ENCODE results near the gene PGM1.

The PGM1 gene

DNA sequence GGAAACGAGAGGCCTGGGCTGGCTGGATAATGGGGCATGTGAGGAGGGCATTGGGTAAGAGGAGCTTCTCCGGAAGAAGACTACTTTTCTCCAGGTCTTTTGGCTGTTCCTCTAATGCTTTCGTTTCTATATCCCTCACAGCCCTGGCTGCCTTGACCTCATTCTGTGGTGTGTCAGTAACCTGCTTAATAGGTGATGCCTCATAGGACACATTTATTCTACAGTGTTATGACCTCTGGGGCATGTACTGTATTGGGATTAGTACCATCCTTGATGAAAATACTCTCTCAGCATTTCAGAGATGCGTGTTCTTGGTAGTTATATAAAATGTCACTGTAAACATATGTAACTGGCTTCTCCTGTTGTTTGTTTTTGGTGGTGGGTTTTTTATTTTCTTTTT is 40.1 kb downstream of the PGM1 start:
- no peak for DNase-seq (ENCODE audit: low read depth)

DNA sequence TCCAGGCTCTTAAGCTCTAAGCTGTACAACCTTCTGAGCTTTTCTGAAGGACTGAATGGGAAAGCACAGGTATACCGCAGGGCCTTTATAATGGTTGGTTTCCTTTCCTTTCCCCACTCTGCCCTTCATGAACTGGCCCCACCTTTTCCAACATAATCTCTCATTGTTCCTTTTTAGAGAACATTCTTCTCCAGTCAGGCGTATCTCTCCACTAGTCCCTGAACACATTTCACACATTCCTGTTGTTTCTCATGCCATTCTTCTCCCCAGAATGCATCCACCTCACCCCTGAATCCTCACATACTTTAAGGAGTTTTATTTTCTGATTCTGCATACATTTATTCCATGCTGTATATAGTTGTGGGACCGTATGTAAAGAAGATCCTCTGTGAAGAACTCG is 41.3 kb downstream of the PGM1 start:
- DNase-seq (ENCODE audit: low read depth): no peak

DNA sequence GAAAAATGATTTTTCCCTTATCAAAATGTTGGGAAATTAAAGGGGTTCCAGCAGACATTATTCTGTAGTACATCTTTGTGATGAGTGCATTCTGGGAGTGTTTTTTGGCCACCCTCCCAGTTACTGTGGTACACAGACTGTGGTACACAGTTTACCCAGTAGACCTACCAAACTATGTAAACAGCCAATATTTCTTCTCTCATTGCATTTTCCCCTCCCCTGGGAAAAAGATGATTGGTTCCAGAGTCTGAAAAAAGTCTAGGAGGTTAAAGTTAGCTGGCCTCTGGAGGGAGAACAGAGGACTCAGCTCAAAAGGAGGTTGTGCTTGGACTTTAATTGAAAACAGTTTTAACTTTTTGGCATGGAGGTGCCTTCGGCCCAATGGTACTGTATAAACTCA is 42.5 kb downstream of the PGM1 start:
- peak; percentile 91 for DNase-seq (ENCODE audit: low read depth)

DNA sequence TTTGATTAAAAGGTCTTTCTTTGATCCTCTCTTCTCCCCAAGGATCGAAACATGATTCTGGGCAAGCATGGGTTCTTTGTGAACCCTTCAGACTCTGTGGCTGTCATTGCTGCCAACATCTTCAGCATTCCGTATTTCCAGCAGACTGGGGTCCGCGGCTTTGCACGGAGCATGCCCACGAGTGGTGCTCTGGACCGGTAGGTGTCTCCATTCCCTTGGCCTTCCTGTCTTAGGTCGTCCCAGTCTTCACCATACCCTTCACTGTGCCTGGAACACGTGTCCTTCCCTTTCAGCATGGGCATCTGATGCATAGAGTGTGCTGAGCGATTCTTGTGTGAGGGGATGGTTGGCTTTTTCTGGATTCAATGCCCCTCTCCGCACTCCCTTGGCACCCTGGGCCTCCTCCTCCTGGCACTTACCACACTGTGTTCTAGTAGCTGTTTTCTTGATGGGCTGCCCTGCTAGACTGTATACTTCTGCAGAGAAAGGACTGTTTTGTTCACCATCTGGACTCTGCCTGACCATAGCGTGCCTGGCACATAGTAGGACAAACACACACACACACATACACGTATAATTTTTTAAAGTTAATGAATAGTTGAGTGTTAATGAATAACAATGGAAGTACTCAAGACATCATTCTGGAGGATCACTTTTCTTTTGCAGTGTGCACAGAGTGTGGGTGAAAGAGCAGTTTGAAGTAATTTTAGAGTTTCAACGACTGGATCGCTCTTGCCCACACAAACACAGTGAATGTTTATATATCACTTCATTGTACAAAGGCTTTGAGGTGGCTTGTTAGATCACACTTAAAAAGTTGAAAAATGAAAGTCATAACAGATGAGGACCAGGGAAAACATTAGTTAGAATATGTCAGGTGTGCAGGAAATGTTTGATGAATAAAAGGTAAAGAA is 43.2 kb downstream of the PGM1 start:
- DNase-seq (ENCODE audit: low read depth): no peak

DNA sequence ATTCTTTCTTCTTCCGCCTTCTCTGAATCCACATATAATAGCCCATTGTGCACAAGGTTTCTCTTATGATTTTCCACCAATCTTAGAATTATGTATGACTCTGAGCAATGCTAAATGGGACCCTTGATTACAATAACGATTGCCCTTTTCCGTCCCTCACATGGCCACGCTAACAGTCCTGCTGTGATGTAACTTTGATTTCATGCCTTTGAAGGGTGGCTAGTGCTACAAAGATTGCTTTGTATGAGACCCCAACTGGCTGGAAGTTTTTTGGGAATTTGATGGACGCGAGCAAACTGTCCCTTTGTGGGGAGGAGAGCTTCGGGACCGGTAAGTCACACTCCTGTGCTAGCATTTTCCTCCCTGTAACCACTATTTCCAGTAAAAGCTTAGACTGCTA is 45.3 kb downstream of the PGM1 start:
- no peak for DNase-seq (ENCODE audit: low read depth)

DNA sequence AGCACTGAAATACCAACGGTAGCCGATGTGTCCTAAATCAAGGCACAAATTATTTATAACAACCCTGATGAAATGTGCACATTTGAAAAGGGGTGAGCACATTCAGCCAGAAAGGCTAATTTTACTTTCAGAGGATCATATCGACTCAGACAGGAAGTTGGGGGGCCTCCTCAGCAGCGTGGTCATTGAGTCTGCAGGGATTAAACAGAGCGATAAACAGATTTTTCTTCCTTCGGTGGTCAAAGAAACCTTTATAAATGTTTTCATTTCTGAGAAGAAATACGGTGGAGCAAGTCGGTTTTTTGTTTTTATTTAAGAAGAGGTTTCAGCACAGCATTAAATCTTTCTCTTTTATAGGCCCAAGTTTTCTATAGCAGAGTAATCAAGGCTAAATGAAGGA is 45.7 kb downstream of the PGM1 start:
- no peak for DNase-seq (ENCODE audit: low read depth)

DNA sequence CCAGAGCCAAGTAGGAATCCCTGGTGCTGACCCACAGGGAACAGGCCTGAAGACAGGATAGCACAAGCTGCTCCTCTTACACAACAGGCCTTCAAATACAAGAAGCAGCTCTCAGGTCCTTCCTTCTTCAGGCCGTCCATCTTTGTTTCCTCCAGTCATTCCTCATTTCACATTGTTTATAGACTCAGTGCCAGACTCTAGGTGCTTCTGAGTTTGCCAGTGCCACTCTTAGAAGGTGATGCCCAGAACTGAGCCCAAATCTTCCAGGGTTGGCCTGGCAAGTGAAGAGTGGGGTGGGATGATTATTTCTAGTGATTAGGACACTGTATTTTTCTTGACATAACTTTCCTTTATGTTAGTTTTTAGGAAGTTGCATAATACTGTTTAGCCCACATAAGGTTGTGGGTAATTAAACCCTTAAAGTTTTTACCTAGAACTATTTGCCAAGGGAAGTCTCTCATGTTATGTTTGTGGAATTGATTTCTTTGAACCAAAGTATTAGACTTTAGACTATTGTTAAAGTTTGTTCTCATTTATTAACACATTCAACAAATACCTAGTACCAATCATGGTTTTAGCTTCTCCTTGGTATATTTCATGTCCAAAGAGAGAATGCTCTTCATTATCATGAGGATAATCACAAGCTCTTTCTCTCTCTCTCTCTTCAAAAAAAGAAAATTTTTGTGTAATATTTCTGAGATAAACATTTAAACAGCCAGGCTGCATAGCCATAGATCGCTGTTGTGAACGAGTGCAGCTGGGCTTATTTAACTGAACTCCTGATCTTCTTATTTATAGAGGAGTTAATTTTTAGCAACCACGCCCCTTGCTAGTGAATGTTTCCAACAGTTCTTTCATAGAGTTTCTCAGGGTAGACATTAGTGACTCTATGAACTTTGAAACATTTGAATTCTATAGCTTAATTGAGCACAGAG is 47.7 kb downstream of the PGM1 start:
- no peak for DNase-seq (ENCODE audit: low read depth)

DNA sequence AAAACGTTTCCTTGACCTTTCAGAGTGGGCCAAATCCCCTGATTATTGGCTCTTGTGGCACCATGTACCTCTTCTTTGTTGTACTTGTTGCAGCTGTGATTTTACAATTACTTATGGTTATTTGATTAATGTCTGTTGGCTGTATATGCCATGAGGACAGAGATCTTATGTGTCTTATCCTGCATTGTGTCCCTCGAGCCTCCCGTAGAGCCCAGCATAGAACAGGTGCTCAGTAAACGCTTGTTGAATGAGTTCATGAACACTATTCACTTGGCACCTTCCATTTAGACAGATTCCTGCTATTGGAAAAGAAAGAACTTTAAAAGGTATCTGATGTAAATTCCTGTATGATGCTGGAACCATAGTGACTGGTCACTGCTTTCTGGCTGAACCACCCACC is 48.4 kb downstream of the PGM1 start:
- DNase-seq (ENCODE audit: low read depth): no peak

DNA sequence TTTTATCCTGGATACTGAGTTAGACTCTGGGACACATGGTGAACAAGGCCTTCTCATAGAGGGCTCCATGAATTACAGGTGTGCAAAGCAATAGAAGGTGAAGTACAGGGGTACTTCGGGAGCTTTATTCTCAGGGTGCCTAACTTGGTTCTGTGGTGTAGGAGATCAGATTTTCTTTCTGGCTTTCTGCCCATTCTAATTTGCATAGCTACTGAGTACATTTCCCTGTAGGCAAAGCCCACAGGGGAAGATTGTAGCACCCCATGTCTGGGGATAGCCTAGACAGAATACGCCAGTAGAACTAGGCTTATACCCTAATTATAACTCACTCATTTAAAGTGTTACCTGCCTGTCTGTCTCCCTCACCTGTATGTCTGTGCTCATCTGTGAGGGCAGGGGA is 49.7 kb downstream of the PGM1 start:
- no peak for DNase-seq (ENCODE audit: low read depth)

DNA sequence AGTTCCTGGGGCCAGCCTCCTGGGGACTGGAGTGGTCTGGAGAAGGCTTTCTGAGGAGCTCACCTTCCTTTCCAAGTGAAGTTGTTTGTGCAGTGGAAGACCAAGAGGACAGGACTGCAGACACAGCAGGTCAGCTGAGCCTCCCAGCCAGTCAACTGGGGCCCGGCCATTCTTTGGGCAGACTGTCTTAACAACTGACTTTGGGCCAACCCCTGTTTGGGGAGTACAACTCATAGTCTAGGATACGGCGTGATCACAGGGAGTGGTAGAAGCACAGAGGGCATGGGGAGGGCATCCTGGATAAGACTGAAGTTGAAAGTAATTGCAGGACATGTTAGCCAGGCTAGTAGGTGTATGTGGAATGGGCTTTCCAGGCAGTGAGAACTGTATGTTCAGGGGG is 50.3 kb downstream of the PGM1 start:
- no peak for DNase-seq (ENCODE audit: low read depth)

DNA sequence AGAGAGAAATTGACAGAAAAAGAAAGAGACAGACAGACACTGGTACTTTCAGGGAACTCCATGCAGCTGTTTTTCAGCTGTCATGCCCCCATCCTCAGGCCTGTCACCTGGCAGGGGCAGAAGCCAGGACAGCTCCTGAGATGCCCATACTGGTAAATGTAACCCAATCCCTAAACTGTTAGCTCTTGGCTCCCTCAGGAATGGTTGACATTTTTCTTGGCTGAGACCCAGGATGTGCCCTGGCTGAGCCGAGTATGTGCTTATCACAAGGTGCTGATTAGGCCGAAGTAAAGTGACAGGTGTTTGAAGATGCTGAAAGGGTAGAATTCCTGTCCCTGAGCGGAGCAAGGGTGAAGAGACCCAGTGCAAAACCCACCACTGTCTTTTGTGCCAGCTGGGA is 50.7 kb downstream of the PGM1 start:
- DNase-seq (ENCODE audit: low read depth): no peak

DNA sequence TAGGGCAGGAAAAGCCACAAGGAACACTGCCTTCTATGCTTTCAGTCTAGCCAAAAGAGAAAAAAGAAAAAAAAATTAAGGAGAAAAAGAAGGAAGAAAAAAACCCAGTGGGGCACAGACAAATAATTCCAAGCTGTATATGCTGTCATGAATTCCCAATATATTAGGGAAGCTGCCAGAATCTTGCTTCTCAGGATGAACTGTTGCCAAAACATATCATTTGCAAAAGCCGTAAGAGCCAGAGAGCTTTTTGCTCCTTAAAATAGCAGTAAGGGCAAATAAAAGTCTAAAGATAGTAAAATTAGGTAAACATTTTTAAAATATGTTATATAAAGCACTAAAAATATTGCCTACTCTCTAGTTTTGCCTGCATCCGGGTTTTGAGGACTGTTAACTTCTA is 52.1 kb downstream of the PGM1 start:
- no peak for DNase-seq (ENCODE audit: low read depth)

DNA sequence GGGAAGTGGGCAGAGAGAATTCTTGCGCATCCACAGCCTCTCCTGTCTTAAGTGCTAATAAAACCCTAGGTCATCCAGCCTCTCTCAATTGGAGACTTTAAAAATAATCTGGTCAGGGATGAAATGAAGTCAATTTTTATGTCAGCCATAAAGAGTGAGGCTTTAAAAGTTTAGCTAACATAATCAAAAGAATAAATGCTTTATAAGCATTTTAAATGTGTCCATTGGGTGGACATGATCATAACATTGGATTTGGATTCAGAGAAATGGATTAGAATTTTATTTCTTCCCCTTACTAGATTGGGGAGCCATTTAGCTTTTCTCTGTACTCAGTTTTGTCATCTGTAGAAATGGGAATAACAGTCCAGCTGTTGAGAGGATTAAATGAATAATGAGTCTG is 55.5 kb downstream of the PGM1 start:
- no peak for DNase-seq (ENCODE audit: low read depth)

DNA sequence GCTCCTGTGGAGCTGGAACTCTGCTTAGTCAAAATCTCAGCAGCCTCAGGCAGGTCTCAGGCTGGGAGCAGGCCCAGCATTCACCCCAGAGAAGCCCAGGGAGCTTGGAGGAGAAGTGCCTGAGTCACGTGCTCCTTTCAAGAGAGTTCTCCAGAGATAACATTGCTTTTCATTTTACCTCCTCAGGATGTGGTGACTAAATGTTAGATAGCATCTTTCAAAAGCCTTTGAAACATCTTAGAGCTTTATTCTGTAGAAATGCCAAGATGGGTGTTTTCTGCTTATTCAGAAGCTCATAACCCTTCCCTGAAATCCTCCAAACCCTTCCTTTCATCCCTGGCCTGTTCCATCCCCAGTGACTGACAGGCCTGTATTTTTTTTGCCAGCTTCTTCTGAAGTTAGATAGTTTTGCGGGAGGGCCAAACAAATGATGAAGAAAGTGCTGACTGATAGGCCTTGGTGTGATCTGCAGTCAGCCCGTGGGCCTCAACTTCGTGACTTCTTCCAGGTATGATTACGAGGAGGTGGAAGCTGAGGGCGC is 58.0 kb downstream of the PGM1 start:
- no peak for DNase-seq (ENCODE audit: low read depth)

DNA sequence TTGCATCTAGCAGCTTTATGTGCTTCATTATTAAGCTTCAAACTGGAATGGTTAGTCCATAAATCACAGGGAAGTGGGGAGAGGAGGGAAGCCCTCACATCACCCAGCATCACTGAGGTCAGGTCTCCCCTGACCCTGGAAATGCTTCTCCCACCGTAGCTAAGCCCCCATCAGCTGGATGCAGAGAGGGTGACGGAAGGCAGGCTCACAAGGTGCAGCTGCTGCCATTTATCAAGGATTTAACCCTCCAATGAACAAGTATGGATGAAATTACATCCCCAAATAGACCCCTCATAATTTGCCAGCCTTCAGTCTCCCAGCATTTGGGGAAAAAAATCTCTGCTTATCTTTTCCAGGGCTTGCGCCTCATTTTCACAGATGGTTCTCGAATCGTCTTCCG is 60.8 kb downstream of the PGM1 start:
- no peak for DNase-seq (ENCODE audit: low read depth)

DNA sequence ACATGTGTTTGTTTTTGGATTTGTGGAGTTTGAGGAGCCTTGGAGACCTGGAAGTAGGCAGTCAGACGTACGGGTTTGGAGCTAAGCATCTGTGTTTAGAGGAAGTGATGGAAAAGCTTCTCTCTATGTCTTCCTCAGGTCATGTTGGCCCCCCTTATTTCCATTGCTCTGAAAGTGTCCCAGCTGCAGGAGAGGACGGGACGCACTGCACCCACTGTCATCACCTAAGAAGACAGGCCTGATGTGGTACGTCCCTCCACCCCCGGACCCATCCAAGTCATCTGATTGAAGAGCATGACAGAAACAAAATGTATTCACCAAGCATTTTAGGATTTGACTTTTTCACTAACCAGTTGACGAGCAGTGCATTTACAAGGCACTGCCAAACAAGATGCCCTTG is 66.2 kb downstream of the PGM1 start:
- DNase-seq (ENCODE audit: low read depth): no peak

DNA sequence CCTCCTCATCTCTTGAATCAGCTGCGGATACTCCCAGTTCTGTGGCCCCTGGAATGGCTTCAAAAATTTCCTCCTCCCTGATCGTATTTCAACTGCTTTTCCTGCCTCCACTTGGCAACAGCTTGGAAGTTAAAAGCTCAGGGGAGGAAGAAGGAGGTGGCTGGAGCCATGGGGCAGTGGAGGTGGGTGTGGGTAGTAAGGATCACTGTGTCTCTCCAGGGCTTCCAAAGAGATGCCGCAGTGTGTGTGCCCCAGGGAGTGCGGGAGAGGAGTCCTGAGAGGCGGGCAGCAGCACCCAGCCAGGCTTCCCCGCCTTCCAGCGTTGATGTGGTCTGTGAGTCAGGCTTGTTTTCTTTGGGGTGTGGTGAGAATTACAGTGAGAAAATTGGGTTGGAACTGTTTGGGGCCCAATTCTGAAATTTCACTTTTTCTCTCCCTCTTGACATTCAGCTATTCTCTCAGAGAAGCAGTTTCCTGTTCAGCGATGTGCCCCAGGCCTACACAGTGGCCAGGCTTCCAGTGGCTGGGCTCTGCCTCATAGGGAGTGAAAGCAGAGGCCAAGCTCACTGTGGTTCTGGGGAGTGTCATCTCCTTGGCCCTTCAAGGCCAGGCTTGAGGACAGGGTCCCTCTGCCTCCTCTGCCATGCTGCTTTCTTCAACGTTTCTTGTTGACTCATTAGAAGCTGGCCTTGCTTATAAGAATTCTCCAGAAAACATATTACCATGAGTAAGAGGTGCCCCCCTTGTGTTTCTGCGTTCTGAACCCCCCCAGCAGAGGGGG is 69.0 kb downstream of the PGM1 start:
- no peak for DNase-seq (ENCODE audit: low read depth)

DNA sequence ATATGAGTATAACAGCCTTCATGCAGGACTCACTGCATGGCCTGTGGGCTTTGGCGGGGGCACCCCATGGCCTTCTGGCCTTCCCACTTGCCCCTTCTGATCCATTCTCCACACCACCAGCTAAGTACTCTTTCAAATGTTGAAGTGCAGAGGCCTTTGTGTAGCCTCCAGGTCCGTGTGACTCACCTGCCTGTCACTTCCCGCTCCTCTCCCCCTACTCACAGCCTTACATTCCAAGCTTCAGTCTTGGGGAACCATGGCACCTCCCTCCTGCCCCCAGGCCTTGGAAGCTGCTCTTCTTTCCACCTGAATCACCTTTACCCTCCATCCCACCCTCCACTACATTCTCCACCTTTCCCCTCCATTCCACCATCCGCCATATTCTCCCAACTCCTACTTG is 69.6 kb downstream of the PGM1 start:
- no peak for DNase-seq (ENCODE audit: low read depth)

DNA sequence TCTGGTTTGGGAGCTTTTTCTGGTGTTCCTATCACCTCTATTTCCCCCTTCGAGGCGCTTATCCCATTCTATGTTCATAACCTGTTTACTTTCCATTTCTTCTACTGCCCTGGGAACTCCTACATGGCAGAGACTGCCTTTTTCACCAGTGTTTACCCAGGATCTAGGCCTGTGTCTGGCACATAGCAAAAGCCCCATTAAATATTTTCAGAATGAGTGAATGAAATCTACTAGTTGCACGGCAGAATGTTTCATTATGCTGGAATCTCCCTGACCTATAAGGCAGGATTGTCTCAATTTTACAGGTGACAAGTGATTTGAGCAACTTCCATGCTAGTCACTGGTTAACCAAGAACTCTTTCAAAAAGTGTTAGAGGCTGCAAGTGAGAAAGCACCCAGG is 70.1 kb downstream of the PGM1 start:
- DNase-seq (ENCODE audit: low read depth): no peak

DNA sequence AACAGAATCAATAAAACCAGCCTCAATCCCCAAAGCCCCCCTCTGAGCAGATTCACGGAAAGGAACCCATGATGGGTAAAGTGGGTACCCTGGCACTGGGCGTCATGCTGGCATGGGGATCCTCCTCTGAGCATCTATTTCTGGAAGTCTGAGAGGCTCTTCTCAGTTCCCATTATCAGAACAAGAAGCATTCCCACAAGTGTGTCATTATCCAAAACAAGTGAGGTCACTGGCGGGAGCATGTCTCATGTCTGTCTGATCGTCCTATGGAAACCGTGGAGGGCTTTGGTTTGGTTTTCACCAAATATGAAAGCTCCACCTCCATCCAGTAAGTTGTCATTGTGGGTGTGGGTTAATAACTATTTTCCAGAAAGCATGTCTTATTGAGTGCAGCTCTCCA is 70.7 kb downstream of the PGM1 start:
- no peak for DNase-seq (ENCODE audit: low read depth)

DNA sequence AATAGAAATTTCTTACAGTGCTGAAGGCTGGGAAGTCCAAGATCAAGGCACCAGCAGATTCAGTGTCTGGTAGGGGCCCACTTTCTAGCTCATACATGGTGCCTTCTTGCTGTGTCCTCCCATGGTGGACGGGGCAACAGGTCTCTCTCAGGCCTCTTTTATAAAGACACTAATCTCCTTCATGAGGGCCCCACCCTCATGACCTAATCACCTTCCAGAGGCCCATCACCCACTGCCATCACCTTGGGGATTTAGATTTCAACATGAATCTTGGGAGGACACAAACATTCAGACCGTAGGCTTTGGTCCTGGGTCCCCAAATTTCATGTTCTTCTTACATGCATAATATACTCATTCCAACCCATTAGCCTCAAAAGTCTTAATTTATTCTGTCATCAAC is 71.5 kb downstream of the PGM1 start:
- no peak for DNase-seq (ENCODE audit: low read depth)

DNA sequence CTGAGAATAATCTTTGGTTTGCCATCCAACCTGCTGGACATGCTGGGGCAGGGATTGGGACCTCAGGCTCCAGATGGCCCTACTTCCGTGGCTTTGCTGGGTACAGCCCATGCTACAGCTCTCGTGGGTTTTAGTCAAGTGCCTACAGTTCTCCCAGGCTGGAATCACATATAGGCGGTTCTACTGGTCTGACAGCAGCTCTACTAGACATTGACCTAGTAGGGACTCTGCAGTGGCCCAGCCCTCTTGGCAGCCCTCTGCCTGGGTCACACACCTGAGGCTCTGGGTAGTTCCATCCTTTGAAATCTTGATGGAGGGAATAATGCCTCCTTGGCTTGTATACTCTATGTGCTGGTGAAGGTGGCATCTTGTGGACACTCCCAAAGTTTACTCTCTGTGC is 72.2 kb downstream of the PGM1 start:
- DNase-seq (ENCODE audit: low read depth): no peak

Data from GM04503 (cell line).